Measurements from ENCODE around the gene MYO18B. TPM values are rescaled to one million over a fixed set of nuclear protein-coding genes. Genes with fewer than 3 reads are reported as not detected.

Gene MYO18B
- total RNA-seq, 1 donor: 0.31 TPM

DNA sequence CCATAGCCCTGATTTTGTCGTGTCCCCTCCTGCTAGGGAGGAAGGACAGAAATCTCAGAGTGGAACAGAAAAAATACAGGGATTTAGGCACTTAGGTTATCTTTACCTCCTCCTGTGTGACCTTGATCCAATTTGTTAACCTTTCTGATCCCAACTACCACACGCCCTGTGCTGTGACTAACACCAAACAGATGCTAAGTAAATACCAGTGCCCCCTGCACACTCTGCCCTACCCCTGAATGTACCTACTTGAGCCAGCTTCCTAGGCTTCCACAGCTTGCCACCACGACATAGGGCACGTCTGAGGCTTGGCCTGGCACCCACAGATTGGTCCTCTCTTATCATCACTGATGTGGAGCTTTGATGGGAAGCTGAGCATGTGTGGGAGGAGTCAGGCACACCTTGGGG lies 9.2 kb downstream of the MYO18B start:
- Histone ChIP-seq H3K4me3 (ENCODE audit: low read length) (no peak overlapping the region), H3K27me3 (ENCODE audit: insufficient read depth, low read length) (no peaks in the 10 kb centered on the region), H3K9me3 (ENCODE audit: low read depth, low read length) (no peaks in the 10 kb centered on the region), H3K4me1 (ENCODE audit: insufficient read depth, low read length) (no peaks in the 10 kb centered on the region)

DNA sequence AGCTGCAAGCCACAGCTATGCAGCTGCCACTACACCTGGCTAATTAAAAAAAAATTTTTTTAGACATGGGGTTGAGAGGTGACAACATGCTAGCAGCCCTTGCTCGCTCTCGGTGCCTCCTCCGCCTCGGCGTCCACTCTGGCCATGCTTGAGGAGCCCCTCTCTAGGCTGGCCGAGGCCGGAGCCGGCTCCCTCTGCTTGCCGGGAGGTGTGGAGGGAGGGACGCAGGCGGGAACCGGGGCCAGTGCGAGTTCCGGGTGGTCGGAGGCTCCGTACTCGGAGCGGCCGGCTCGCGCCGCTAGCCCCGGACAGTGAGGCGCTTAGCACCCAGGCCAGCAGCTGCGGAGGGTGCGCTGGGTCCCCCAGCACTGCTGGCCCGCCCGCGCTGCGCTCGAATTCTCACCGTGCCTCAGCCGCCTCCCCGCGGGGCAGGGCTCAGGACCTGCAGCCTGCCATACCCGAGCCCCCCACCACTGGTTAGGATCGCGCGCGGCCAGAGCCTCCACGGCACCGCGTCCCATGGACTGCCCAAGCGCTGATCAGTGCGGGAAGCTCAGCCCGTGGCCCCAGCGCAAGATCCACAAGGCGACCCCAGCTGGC lies 10.7 kb downstream of the MYO18B start:
- H3K27me3 ChIP-seq (ENCODE audit: insufficient read depth, low read length): no peaks in the 10 kb centered on the region
- no peaks in the 10 kb centered on the region for H3K4me1 ChIP-seq (ENCODE audit: insufficient read depth, low read length)
- H3K9me3 ChIP-seq (ENCODE audit: low read depth, low read length): no peaks in the 10 kb centered on the region
- H3K4me3 ChIP-seq (ENCODE audit: low read length): no peak overlapping the region

DNA sequence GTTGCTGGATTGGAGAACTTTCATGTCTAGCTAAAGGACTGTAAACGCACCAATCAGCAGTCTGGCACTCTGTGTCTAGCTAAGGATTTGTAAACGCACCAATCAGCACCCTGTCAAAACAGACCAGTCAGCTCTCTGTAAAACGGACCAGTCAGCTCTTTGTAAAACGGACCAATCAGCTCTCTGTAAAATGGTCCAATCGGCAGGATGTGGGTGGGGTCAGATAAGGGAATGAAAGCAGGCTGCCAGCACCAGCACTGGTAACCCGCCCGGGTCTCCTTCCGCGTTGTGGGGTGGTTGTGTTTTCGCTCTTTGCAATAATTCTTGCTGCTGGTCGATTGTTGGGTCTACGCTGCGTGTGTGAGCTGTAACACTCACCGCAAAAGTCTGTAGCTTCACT lies 11.3 kb downstream of the MYO18B start:
- Histone ChIP-seq H3K27me3 (ENCODE audit: insufficient read depth, low read length) (no peaks in the 10 kb centered on the region), H3K4me3 (ENCODE audit: low read length) (no peak overlapping the region), H3K4me1 (ENCODE audit: insufficient read depth, low read length) (no peaks in the 10 kb centered on the region), H3K9me3 (ENCODE audit: low read depth, low read length) (no peaks in the 10 kb centered on the region)

DNA sequence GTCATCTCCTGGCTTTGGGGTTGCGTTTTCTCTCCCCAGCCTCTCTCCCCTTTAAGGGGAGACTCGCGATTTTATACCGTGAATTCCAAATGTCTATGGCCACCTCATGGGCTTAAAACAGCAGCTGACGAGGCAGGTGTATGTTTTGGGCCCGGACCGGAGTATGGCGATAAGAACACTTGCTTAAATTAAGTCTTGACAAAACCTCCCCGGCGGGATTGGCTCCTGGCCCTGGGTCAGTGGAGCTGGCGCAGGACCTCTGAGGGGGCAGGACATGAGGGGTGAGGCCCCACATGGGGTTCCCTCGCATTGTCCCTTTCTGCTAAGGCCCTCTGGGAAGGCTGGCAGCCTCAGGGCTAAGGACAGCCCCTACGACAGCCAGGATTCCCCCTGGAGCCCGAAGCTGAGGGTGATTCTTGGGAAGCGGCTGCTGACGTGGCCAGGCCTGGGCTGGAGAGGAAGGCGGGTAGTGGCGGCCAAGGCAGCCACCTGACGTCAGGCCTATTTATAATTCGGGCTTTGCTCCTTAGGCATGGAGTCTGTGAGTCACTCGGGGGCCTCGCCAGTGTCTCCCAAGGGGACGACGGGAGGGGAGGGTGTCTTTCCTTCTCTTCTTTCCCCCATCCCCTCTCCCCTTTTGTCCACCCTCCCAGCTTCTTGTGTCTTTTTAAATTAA lies 12.7 kb downstream of the MYO18B start:
- H3K27me3 ChIP-seq (ENCODE audit: insufficient read depth, low read length): no peaks in the 10 kb centered on the region
- no peak overlapping the region for H3K4me3 ChIP-seq (ENCODE audit: low read length)
- no peaks in the 10 kb centered on the region for H3K4me1 ChIP-seq (ENCODE audit: insufficient read depth, low read length)
- H3K9me3 ChIP-seq (ENCODE audit: low read depth, low read length): no peaks in the 10 kb centered on the region

- H3K9me3 ChIP-seq (ENCODE audit: low read depth, low read length): no peaks in the 10 kb centered on the region
- no peaks in the 10 kb centered on the region for H3K27me3 ChIP-seq (ENCODE audit: insufficient read depth, low read length)
- peaks cover 7% of the 10 kb centered on the region for H3K4me1 ChIP-seq (ENCODE audit: insufficient read depth, low read length)
- no peak overlapping the region for H3K4me3 ChIP-seq (ENCODE audit: low read length)
Measured at GRCh38 chr22:25757686-25758085, 15.7 kb downstream of the MYO18B start.

DNA sequence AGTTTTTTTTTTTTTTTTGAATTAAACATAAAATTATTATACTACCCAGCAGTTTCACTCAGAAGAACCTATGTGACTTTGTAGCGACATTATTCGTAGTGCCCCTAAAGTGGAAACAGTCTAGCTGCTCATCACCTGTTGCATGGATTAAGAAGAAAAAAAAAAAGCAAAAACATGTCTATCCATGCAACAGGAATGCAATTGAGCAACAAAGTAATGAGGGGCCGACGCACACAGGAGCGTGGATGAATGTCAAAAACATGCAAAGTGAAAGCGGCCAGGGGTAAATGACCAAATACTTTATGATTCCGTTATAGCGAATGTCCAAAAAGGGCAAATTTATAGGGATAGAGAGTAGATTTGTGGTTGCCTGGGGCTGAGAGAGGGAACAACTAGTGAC lies 16.3 kb downstream of the MYO18B start:
- no peak overlapping the region for H3K4me3 ChIP-seq (ENCODE audit: low read length)
- H3K27me3 ChIP-seq (ENCODE audit: insufficient read depth, low read length): no peaks in the 10 kb centered on the region
- H3K9me3 ChIP-seq (ENCODE audit: low read depth, low read length): no peaks in the 10 kb centered on the region
- peaks cover 7% of the 10 kb centered on the region for H3K4me1 ChIP-seq (ENCODE audit: insufficient read depth, low read length)

GRCh38 chr22:25759825-25760231 lies 17.8 kb downstream of the MYO18B start:
- Histone ChIP-seq H3K4me1 (ENCODE audit: insufficient read depth, low read length) (peaks cover 7% of the 10 kb centered on the region), H3K27me3 (ENCODE audit: insufficient read depth, low read length) (no peaks in the 10 kb centered on the region), H3K9me3 (ENCODE audit: low read depth, low read length) (no peaks in the 10 kb centered on the region)

DNA sequence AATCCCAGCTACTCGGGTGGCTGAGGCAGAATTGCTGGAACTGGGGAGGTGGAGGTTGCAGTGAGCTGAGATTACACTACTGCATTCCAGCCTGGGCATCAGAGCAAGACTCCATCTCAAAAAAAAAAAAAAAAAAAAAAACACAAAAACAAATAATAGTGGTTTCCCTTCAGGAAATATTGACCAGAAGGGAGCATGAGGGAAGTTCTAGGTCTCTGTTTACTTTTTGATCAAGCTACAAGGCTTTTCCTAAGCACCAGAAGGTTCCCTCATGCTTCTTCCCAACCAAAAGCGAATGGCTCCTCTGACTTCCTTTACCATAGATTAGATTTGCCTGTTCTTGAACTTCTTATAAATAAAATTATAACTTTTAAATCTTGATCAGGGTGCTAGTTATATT lies 18.3 kb downstream of the MYO18B start:
- H3K9me3 ChIP-seq (ENCODE audit: low read depth, low read length): no peaks in the 10 kb centered on the region
- H3K27me3 ChIP-seq (ENCODE audit: insufficient read depth, low read length): no peaks in the 10 kb centered on the region
- H3K4me3 ChIP-seq (ENCODE audit: low read length): no peak overlapping the region
- peaks cover 7% of the 10 kb centered on the region for H3K4me1 ChIP-seq (ENCODE audit: insufficient read depth, low read length)

More at GRCh38 chr22:25759825-25760231, 17.8 kb downstream of the MYO18B start:
- no peak overlapping the region for H3K4me3 ChIP-seq (ENCODE audit: low read length)

GRCh38 chr22:25760848-25761595 lies 19.0 kb downstream of the MYO18B start:
- H3K27me3 ChIP-seq (ENCODE audit: insufficient read depth, low read length): no peaks in the 10 kb centered on the region
- no peak overlapping the region for H3K4me3 ChIP-seq (ENCODE audit: low read length)
- no peaks in the 10 kb centered on the region for H3K9me3 ChIP-seq (ENCODE audit: low read depth, low read length)
- H3K4me1 ChIP-seq (ENCODE audit: insufficient read depth, low read length): peaks cover 7% of the 10 kb centered on the region

- H3K27me3 ChIP-seq (ENCODE audit: insufficient read depth, low read length): no peaks in the 10 kb centered on the region
- peaks cover 7% of the 10 kb centered on the region for H3K4me1 ChIP-seq (ENCODE audit: insufficient read depth, low read length)
- no peak overlapping the region for H3K4me3 ChIP-seq (ENCODE audit: low read length)
- no peaks in the 10 kb centered on the region for H3K9me3 ChIP-seq (ENCODE audit: low read depth, low read length)
Measured at GRCh38 chr22:25762147-25762546, 20.2 kb downstream of the MYO18B start.

DNA sequence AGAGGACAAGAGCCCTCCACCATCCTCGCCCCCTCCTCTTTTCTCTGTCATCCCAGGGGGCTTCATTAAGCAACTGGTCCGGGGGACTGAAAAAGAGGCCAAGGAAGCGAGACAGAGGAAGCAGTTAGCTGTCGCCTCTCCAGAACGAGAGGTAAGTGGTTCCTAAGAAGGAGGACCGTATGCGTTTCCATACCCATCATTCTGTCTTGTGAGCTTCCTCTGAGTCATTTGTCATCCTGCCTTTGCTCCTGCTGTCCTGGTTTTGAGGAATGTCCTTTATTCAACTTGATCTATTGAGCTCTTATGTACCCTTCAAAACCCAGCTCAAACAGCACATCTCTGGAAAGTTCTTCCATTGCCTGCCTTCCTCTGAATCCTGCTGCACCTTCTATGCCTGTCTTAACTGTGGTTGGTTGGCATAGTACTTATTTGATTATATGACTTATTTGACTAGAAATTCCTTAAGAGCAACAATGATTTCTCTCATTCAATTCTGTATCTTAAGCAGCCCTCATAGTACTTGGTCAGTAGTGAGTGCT lies 21.3 kb downstream of the MYO18B start:
- Histone ChIP-seq H3K27me3 (ENCODE audit: insufficient read depth, low read length) (no peaks in the 10 kb centered on the region), H3K4me3 (ENCODE audit: low read length) (no peak overlapping the region), H3K9me3 (ENCODE audit: low read depth, low read length) (no peaks in the 10 kb centered on the region), H3K4me1 (ENCODE audit: insufficient read depth, low read length) (peaks cover 7% of the 10 kb centered on the region)

DNA sequence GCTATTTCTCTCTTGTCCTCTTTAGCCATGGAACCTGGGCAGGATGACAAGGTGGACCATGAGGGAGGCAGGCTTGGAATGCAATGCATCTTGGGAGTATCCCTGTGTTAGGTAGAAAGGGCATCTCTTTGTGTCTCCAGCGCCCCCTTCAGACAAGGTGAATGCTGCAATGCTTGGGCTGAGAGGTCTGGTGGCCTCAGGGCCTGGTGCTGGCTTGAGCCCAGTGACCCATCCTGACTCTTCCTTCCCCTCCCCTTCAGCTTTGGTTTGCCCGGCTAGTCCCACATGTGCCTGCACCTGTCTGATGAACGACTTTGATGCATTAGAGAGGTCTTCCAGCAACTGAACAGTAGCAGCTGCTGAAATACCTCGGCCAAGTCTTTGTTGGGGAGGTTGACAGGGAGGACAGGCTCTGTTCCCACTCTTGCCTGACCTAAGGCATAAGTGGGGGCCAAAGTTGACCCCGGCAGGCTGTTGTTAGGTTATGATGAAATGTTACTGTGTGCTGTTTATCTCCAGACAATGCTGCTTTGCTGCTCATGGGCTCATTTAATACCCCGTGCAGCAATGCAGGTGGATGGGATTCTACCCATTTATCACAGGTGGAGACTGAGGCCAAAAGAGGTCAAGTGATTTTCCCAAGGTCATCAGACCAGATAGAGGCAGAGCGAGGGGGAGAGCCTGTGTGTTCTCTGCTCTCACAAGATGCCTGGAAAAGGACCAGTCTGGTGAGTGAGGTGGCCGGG lies 22.5 kb downstream of the MYO18B start:
- Histone ChIP-seq H3K4me3 (ENCODE audit: low read length) (no peak overlapping the region), H3K4me1 (ENCODE audit: insufficient read depth, low read length) (peaks cover 7% of the 10 kb centered on the region), H3K27me3 (ENCODE audit: insufficient read depth, low read length) (no peaks in the 10 kb centered on the region), H3K9me3 (ENCODE audit: low read depth, low read length) (no peaks in the 10 kb centered on the region)

GRCh38 chr22:25765016-25765367 lies 23.0 kb downstream of the MYO18B start:
- H3K9me3 ChIP-seq (ENCODE audit: low read depth, low read length): no peaks in the 10 kb centered on the region
- no peak overlapping the region for H3K4me3 ChIP-seq (ENCODE audit: low read length)
- H3K4me1 ChIP-seq (ENCODE audit: insufficient read depth, low read length): peaks cover 4% of the 10 kb centered on the region

GRCh38 chr22:25765801-25766200 lies 23.8 kb downstream of the MYO18B start:
- H3K4me3 ChIP-seq (ENCODE audit: low read length): no peak overlapping the region
- no peaks in the 10 kb centered on the region for H3K9me3 ChIP-seq (ENCODE audit: low read depth, low read length)
- no peaks in the 10 kb centered on the region for H3K27me3 ChIP-seq (ENCODE audit: insufficient read depth, low read length)
- H3K4me1 ChIP-seq (ENCODE audit: insufficient read depth, low read length): no peaks in the 10 kb centered on the region

More at GRCh38 chr22:25765016-25765367, 23.0 kb downstream of the MYO18B start:
- H3K27me3 ChIP-seq (ENCODE audit: insufficient read depth, low read length): no peaks in the 10 kb centered on the region

DNA sequence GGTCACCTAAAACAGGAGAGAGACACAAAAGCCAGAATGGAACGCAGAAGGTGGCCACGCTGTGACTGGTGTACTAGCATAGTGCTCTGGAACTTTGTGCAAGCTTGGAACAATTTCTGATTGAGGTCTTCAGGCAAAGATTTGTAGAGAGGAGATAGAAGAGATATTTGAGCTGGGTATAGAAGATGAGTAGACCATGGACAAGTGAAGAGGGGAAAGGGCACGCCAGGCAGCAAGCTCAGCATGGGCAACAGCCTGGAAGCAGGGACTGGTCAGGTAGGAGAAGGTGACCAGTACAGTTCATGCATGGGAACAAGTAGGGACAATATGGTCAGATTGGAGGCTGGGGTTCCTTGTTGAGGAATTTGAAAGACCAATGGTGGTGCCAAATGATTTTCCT lies 24.4 kb downstream of the MYO18B start:
- no peaks in the 10 kb centered on the region for H3K9me3 ChIP-seq (ENCODE audit: low read depth, low read length)
- H3K27me3 ChIP-seq (ENCODE audit: insufficient read depth, low read length): no peaks in the 10 kb centered on the region
- H3K4me1 ChIP-seq (ENCODE audit: insufficient read depth, low read length): no peaks in the 10 kb centered on the region
- H3K4me3 ChIP-seq (ENCODE audit: low read length): no peak overlapping the region

Measured in mononuclear cell (primary cell).